Measurements from ENCODE around the gene TENM4. TPM values are rescaled to one million over a fixed set of nuclear protein-coding genes. Genes with fewer than 3 reads are reported as not detected.
"Not testable (repeated sequence)": the region's sequence is repeated elsewhere in the genome, so short reads cannot be mapped to it uniquely, and the experiment has no call there.

TENM4 gene
- total and polyA plus RNA-seq, 2 of the 13 experiments (the other 11 are each of a cell fraction or from before 2014, with no cell fraction given): not detected

DNA sequence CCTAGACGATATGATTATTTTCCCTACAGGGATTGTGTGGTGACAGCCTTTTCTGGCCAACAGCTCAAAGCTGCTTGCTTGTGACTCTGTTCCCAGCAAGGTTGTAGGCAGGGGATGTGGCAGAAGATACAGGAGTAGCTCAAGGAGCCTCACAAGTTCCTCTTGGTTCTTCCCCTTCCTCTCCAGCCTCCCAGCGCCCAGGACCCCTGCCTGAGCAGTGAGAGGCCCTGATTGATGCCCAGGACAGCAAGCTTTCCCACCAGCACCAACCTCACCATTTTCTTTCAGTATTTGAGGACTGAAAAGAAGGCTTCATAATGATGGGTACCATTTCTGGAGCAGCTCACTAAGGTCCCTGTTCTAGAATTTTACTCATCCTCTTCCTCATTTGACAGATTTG is 248.0 kb downstream of the TENM4 start:
- Histone ChIP-seq H3K4me1 (ENCODE audit: insufficient read depth, low read length) (no peaks in the 10 kb centered on the region), H4K20me1 (ENCODE audit: insufficient read depth, low read length) (no peaks in the 10 kb centered on the region), H2AFZ (ENCODE audit: low read length) (no peak overlapping the region), H3K36me3 (replicated peaks in 1 of 2; ENCODE audit: control insufficient read depth in 1 of 2, insufficient read depth in 2 of 2, low read length in 2 of 2) (no peaks in the 10 kb centered on the region), H3K9ac (ENCODE audit: insufficient read depth, low read depth, low read length) (no peak overlapping the region), H3K4me3 (replicated peaks in 1 of 3; ENCODE audit: insufficient read depth in 1 of 3, low read depth in 2 of 3, low read length in 3 of 3) (no peak overlapping the region), H3K9me3 (ENCODE audit: low read length) (no peaks in the 10 kb centered on the region), H3K79me2 (ENCODE audit: insufficient read depth, low read length) (no peaks in the 10 kb centered on the region), H3K4me2 (ENCODE audit: low read depth, low read length) (no peak overlapping the region), H3K27me3 (ENCODE audit: control insufficient read depth in 1 of 2, insufficient read depth in 2 of 2, low read length in 2 of 2) (peaks cover 0 to 7% of the 10 kb centered on the region in 2 experiments; a peak in 1 of 5 replicates), H3K27ac (ENCODE audit: extremely low read length, insufficient read depth, low read length) (no peak overlapping the region)
- no peak for DNase-seq (ENCODE audit: low spot score)
- no peak for ATAC-seq
- no TSS peak for BruUV-seq (replicated peaks)
- CTCF ChIA-PET (ENCODE audit: low intra/inter-chr PET ratio, low total read pairs): no interaction called here
- WGBS (ENCODE audit: low lambda C conversion rate): 0% methylated on average over 2 of the region's 2 CpGs
- no peak for FAIRE-seq
- POLR2A ChIA-PET: no interaction called here
- in situ Hi-C loops (cut with HindIII; ENCODE audit: extremely low pct_ligation_motif_present, low pct_unique_long_range_greater_than_20kb) (no loop called here), intact Hi-C loops (cut with micrococcal nuclease; ENCODE audit: unreplicated experiment) (no loop called here)
- no peak for TF ChIP-seq ZNF441 (CRISPR knock-in tag; IDR thresholded peaks at IDR 0.05; ENCODE audit: borderline replicate concordance)
- TF ChIP-seq, protein P1, sequence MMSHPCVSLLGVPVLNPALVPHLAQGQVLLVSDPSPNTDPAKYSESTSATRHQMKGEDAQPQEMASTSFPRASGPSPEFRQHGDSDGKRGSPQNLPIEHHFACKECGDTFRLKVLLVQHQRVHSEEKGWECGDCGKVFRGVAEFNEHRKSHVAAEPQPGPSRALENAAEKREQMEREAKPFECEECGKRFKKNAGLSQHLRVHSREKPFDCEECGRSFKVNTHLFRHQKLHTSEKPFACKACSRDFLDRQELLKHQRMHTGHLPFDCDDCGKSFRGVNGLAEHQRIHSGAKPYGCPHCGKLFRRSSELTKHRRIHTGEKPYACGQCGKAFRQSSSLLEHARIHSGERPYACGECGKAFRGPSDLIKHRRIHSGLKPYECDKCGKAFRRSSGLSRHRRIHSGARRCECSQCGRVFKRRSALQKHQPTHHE (CRISPR knock-in tag; IDR thresholded peaks at IDR 0.05; ENCODE audit: borderline replicate concordance): no peak
- TF ChIP-seq ZNF598 (CRISPR knock-in tag; IDR thresholded peaks at IDR 0.05; ENCODE audit: borderline replicate concordance): no peak

- H3K4me2 ChIP-seq (ENCODE audit: low read depth, low read length); DNase-seq (ENCODE audit: low spot score); H3K4me3 ChIP-seq (replicated peaks in 1 of 3; ENCODE audit: insufficient read depth in 1 of 3, low read depth in 2 of 3, low read length in 3 of 3); in situ Hi-C loops (cut with HindIII; ENCODE audit: extremely low pct_ligation_motif_present, low pct_unique_long_range_greater_than_20kb); H3K79me2 ChIP-seq (ENCODE audit: insufficient read depth, low read length); H3K27me3 ChIP-seq (ENCODE audit: control insufficient read depth in 1 of 2, insufficient read depth in 2 of 2, low read length in 2 of 2); H3K4me1 ChIP-seq (ENCODE audit: insufficient read depth, low read length); H3K9me3 ChIP-seq (ENCODE audit: low read length); POLR2A ChIA-PET; BruUV-seq (replicated peaks); H3K9ac ChIP-seq (ENCODE audit: insufficient read depth, low read depth, low read length); intact Hi-C loops (cut with micrococcal nuclease; ENCODE audit: unreplicated experiment); H3K27ac ChIP-seq (ENCODE audit: extremely low read length, insufficient read depth, low read length); H2AFZ ChIP-seq (ENCODE audit: low read length); CTCF ChIA-PET (ENCODE audit: low intra/inter-chr PET ratio, low total read pairs); H3K36me3 ChIP-seq (replicated peaks in 1 of 2; ENCODE audit: control insufficient read depth in 1 of 2, insufficient read depth in 2 of 2, low read length in 2 of 2); FAIRE-seq; ATAC-seq; H4K20me1 ChIP-seq (ENCODE audit: insufficient read depth, low read length): not testable (repeated sequence)
- 93% methylated on average over 10 of the region's 29 CpGs for WGBS (ENCODE audit: low lambda C conversion rate)
Observed at GRCh38 chr11:79191716-79192115, 249.1 kb downstream of the TENM4 start.

Data from HepG2 (cell line).